HG03354 (cell line): ENCODE results near the gene IRX4.

Experiments used
- ATAC-seq: cut with Tn5 transposase; IDR thresholded peaks from one replicate; pipeline ENCODE4 v1.9.1; 2021; ENCODE audit warnings: mild to moderate bottlenecking; ENCODE audit not compliant: unreplicated experiment, poor library complexity, severe bottlenecking

IRX4 gene

DNA sequence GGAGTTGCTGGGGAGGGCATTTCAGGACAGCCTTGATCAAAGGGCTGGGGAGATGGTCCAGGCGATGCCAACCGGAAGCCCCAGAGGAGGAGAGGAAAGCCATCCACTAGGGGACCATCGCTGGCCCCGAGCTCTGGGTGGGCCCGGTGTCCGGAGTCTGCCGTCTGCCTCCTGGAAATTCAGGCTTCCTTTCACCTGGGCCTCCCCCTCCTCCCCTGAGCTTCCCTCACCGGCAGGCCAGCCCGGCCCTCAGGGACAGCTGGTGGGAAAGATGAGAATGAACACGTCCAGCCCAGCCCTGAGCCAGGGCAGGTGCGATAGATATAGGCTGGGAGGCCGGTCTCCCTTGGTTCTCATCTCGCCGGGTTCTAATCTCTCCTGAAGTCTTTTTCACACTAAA is 17.2 kb downstream of the IRX4 start:
- ATAC-seq, result no peak

DNA sequence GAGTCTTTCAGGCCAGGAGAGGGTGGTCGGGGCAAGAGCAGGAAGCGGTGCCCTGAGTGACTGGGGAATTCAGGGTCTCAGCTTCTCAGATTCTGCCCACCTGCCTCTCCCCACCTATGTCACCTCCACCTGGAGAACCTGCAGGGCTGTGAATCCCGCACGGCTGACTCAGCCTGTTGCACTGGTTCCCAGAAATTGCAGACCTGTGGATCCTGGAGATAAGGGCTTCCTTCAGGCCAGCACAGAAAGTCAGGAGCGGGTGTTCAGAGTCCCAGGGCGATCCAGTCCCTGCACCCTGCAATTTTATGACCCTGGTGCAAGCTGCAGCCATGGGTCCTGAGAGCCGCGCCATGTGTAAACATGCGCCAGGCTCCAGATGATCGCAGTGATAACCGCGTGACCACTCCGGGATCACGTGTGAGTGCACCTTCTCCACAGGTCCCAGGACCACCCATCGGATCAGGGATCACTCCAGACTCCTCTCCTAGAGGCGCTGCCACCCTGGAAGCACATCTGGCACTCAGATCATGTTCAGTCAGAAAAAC is 17.8 kb downstream of the IRX4 start:
- no peak for ATAC-seq

DNA sequence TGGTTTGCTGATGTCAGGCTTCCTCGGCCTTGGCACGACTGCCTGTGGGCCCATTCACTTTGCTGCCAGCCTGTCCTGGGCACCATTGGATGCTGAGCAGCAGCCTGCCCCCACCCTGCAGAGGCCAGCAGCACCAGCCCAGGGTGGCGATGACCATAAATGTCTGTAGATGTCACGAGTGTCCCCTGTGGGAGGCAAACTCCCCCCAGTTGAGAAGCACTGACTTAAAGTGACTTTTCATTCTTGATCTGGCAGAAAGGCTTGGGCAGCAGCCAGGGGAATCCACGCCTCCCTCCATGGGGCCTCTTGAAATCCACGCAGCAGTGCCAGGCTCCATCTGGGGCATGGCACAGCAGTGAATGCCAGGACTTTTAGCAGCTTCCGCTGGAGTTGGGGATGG is 21.8 kb downstream of the IRX4 start:
- ATAC-seq, result no peak

DNA sequence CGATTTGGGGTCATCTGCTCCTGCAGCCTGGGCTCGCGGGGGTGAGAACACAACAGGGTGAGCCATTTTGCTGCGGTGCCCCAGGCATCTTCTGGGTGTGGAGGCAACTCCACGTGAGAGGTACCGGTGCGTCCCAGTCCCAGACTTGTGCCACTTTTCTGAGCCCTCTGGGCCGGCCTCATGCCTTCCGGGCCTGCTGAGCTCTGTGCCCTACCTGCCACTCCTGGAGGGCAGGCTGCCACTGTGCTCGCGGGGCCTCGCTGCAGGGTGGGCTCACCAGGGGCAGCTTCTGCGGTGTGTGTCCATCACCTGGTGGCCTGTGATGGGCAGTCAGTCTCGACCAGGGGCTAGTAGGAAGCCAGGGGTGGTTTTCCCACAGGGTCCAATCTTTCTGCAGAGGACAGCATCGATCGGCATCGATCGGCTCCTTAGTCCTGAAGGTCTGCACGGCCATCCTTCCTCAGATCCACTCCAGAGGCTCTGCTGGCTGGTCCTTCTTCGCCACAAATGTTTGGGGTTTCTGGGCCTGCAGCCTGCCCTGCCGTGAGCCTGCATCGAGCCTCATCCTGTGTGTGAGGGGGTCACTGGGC is 22.6 kb downstream of the IRX4 start:
- no peak for ATAC-seq

DNA sequence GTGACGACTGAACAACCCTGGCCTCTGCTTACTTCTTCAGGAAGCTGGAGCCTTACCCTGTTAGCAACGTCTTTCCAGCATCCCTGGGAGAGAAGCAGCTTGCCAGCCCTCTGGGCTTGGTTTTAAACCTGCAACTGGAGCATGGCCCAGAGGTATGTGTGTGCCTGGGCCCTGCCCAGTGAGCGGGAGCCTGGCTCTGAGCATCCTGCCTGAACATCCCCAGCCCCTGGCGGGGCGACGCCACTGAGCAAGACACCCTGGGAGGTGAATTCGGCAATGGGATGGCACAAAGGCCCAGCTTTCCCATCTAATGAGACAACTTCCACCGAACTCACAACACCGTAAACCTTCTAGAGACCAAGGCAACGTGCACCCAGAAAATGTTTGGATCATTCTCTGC is 23.6 kb downstream of the IRX4 start:
- ATAC-seq, result no peak

DNA sequence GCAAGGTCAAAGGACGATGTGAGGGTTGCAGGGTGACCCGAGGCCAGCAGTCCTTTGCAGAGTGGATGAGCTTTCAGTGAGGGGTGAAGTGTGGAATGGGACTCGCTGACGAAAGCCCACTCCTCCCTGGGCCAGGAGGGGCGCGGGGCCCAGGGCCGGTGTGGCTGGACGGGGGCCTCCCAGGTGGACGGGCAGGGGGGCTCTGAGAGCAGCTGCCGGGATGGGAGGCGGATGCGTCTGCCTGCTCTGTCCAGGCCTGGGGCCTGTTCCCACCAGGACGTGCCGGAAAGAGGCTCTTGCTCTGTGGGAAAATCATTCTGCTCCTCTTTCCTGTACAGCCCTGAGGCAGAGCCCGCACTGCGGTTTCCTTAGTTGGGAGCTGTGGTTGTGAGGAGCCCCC is 24.3 kb downstream of the IRX4 start:
- no peak for ATAC-seq

DNA sequence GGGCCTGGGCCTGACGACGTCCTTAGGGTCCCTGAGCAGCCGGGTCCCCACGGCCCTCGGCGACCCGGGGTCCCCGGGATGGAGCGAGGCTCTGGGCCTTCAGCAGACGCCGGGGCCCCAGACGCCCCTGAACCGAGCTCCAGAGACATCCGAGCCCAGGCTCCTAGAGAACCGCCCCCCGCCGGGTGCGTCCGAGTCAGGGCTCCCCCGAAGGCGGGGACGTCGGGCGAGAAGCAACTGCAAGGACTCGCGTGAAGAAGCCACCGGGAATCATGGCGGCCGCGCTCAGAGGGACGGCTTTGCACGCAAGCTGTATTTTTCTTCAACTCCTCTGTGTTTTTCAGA is 25.5 kb downstream of the IRX4 start:
- ATAC-seq, result no peak

DNA sequence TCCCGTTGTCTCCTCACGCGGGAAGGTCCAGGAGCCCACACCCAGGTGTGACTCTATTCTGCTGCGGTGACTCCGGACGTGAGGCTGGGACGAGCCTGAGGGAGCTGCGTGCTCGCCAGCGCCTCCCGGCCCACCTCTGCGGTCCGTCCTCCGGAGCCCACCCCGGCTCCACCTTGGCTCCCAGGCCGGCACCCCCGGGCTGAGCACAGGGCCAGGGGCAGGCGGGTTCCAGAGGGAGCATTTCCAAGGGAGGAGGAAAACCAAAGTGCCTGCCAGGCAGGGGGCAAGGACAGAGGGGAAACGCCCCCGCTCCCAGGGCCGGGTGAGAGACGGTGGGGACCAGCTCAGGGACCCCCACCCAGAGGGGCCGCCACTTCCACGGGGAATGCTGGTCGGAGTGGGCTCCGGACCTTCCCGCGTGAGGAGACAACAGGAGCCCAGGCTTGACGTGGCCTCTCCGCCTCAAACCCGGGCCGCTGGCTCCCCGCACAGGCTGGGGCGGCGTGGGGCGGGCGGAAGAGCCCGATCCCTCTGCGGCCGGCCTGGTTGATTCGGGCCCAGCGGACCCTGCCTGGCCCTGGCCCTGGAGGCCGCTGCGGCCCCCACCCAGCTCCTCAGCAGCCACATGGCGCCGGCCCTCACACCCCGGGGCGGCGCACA is 26.0 kb downstream of the IRX4 start:
- ATAC-seq, result no peak

DNA sequence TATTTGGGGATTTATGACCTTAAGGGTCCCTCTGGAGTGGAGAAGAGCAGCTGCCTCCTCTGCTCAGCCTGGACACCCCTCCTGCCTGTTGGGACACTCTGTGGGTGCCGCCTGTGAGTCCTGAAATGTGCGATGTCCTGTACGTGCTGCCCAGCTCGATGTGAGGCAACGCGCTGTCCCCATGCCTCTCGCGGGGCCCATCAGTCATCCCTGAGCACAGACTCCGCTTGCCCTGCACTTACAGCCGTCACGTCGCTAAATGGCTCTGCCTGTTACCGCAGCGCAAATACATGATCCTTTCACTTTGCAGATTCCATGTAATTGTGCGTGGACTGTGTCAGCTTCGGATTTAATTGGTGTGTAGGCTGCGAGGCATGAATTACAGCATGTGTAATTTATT is 27.1 kb downstream of the IRX4 start:
- no peak for ATAC-seq

DNA sequence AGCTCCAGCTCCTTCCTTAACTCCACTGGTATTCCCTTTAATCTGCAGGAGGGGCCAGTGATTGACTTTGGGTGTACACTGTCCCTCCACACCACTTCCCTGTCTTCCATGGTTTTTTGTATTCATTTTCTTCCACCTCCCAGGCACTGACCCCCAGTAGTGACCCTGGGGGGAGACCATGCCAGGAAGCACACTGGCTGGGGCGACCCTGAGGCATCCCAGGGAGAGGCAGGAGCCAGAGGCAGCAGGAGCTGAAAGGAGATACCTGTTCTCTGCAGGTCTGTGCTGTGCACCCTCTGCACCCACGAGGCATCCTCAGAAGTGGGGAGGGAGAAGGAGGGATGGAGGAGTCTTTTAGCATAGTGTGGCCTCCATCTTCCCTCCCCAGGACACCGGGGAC is 27.6 kb downstream of the IRX4 start:
- ATAC-seq, result no peak

DNA sequence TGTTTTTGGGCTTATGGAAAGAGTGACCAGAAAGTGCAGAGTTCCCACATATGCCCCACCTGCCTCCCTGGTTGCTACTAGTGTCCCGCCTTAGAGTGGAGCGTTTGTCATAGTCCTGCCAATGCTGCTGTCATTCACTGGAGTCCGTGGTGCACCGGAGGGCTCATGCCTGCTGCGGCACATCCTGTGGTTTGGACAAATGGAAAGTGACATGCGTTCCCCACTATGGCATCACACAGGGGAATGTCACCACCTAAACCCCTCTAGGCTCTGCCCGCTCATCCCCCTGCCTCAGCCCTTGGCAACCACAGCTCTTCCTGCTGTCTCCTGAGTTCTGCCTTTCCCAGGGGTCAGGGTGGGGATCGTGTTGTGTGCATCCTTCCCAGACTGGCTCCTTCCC is 29.2 kb downstream of the IRX4 start:
- no peak for ATAC-seq

DNA sequence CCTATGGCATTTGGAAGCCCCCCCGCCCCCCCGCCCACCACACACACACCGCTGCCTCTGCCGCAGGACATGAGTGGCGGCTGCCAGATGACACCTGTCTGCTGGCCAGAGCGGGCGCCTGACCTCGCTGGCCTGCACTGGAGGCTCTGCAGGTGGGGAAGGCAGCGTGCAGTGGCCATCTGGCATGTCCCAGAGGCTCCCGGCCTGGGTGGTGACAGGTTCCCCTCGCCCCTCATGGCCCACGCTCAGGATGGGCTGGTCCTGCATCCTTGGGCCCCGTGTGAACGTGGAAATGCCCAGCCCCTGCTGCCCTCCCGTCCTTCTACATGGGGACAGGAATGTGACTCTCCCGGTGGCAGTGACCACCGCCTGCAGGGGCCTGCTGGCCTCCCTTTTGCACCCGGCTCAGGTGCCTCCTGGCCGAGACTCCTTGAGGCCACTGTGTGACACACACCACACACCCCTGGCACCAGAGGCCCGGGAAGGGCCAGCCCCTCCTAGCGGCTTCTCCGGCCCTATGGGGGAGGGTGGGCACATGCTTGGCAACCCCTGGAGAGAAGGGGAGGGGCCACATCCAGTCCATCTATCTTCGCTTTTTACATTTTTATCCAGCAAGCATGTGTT is 30.3 kb downstream of the IRX4 start:
- no peak for ATAC-seq

DNA sequence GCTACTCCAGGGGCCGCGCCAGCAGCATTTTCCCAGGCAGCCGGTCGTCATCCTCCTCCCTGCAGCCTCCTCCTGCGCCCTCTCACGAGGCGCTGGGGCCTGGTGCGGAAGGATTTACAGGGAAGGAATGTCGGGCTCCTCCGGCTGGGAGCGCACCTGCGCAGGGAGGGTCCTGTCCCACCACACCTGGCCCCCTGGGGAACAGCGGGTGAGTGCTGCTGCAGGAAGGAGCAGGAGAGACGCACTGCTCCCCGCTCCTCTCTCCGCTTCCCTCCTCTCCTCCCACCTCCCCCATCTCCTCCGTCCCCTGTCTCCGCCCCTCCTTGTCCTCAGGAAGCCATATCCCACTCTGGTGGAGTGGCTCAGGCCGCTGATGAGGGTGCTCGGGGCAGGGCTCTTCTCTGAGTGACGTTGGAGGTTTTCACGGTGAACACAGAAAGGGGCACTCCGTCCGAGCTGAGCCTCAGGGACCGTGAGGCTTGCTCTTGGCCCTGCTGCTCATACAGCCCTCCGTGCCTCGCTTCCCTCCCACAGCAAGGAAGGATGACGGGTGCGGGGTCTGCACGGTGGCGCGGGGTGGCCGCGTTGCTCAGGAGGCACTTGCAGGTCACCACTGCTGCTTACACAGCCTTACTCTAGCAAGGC is 31.3 kb downstream of the IRX4 start:
- ATAC-seq, result no peak

DNA sequence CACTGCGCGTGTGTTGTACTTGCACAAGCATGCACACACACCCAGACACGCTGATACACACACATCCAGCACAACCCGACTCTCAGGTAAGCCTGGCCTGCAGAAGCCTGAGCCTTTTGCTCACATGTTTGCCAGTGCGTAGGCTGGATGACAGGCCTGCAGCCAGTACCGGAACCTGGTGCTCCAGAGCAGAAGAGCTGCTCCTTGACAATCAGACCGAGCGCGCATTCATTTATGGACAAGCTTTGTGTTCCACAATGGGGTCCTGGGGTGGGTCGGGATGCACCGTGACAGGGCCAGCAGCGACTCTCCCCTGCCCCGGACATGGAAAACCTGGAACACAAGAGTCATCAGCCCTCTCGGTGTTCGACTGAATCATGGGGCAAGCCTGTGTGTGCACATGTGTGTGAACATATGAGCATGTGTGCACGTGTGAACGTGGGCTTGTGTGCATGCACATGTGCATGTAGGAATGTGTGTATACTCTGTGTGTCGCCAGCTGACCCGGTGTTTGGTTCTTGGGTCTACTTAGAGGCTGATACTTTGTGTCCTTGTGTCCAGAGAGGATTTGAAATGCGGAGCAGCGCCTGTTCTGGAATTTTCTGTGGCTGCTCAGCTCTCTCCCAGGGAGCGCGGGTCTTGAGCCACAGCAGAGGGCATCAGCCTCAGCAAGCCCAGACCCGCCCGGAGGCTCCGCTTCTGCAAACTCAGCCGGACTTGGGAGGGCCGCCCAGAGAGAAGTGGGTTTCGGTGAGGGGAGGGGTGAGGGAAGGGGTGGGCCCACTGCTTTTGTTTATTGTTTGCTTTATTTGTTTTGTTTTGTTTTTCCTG is 32.2 kb downstream of the IRX4 start:
- ATAC-seq, result no peak

DNA sequence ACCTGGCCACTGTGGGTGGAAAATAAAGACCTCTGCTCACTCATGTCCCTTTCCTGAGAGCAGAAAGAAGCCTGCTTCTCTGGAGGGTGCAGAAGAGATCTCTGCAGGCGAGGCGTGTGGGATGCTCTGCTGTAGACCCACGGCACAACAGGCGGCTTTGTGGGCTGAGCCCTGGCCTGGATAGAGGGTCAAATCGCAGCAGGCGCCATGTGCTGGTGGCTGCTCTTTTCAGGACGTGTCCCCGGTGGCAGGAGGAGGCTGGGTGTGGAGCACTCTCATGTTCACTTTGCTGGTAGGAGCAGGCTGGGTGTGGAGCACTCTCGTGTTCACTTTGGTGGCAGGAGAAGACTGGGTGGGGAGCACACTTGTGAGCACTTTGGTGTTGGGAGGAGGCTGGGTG is 35.1 kb downstream of the IRX4 start:
- ATAC-seq, result no peak

DNA sequence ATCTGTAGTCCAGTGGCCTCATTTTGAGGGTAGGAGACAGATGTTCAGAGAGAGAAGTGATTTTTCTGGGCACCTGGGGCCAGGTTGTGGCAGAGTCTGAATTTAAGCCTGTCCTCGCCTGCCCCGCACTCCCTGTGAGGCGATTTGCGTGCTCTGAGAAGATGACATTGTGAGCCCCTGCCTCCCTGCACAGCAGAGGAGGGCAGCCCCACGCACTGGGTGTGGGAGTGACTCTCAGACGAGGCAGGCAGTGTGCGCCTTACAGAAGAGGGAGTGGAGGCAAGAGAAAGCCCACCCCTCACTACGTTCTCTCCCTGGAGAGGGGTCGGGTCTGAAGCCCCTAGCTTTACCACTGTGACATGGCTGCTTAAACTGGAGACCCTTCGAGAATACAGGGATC is 35.7 kb downstream of the IRX4 start:
- ATAC-seq, result no peak

DNA sequence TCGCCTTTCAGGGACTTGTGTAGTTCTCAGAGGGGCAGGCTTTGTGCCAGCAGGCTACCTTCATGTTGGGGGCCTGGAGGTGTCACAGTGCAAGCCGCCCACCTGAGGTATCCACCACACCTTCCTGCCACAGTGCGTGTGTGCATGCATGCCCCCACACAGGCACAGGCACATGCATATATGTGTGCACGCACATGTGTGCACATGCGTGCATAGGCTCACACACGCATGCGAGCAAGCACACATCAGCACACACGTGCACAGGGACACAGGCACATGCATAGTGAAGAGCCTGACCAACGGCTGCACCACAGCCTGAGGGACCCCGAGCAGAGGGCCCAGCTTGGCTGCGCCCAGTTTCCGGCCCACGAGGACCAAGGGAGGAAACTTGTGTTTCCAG is 36.1 kb downstream of the IRX4 start:
- ATAC-seq, result no peak

DNA sequence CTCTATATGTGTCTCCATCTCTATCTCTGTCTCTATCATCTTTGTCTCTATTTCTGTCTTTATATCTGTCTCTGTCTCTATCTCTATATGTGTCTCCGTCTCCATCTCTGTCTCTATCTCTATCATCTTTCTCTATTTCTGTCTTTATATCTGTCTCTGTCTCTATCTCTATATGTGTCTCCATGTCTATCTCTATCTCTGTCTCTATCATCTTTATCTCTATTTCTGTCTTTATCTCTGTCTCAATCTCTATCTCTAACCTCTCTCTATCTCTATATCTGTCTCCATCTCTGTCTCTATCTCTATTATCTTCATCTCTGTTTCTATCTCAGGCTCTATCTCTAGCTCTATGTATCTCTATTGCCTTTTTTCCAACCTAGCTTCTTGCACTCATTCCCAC is 37.0 kb downstream of the IRX4 start:
- no peak for ATAC-seq

DNA sequence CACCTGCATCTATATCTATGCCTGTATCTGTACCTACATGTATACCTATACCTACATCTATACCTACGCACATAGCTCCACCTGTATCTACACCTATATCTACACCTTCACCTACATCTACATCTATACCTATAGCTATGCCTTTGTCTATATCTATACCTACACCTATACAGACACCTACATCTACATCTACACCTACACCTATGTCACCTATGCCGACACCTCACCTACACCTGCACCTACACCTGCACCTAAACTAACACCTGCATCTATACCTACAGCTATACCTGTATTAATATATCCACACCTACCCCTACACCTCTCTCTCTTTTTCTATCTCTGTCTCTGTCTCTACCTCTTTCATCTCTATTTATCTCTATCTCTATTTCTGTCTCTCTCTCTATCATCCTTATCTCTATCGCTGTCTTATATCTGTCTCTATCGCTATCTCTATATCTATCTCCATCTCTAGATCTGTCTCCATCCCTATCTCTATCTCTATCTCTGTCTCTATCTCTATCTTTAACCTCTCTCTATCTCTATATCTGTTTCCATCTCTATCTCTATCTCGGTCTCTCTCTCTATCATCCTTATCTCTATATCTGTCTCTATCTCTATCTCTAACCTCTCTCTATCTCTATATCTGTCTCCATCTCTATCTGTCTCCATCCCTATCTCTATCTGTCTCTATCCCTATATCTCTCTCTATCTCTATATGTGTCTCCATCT is 37.9 kb downstream of the IRX4 start:
- no peak for ATAC-seq
